HCT116 (cell line): ENCODE measurements around the gene SNX15. TPM values are rescaled to one million over a fixed set of nuclear protein-coding genes. Genes with fewer than 3 reads are reported as not detected.

Source experiments
- ATAC-seq: fragments of 200-7000 bp; cut with Tn5 transposase; 2 replicates; pipeline ENCODE4 v1.9.1; 2020; ENCODE audit warnings: mild to moderate bottlenecking, moderate library complexity
- BruUV-seq: library from RNA; stranded (reverse); fragments of 400-500 nt; replicated peaks from 2 replicates; lab custom pipeline; 2021; lab: Mats Ljungman, UMichigan
- CTCF ChIA-PET: fragments of 300-600 bp; sonication (Branson Sonifier 250); formaldehyde crosslinking; loops from one replicate; lab custom pipeline; 2021; ENCODE audit warnings: antibody characterized with exemption; lab: Charles Lee
- POLR2A ChIA-PET: fragments of 300-600, 350-600 bp; sonication (Branson Sonifier 250); formaldehyde crosslinking; loops from one replicate; lab custom pipeline; 2021; ENCODE audit warnings: antibody characterized with exemption; lab: Charles Lee
- RAD21 ChIA-PET, 2 experiments: fragments of 300-600 bp; sonication (Branson Sonifier 250); formaldehyde crosslinking; loops; one replicate each; lab custom pipeline; 2023; ENCODE audit warnings: low total read pairs in 2 of 2; ENCODE audit not compliant: uncharacterized antibody in 2 of 2, unreplicated experiment in 2 of 2, low non-redundant PET in 1 of 2; lab: Charles Lee
- DNase-seq: peaks from one replicate; pipeline ENCODE4 v3.0.0-alpha.2; 2010; ENCODE audit warnings: low read depth, low spot score
- H2AFZ ChIP-seq: fragments of 200-600 bp; shearing (Covaris generic), sonication (generic); 2 replicates; pipeline ENCODE4 v1.6.1; 2017; ENCODE audit warnings: low read depth, mixed run types, mixed read lengths, antibody characterized with exemption, low read length; ENCODE audit not compliant: poor library complexity, severe bottlenecking
- H3K27ac ChIP-seq: 2 replicates; pipeline ENCODE4 v1.5.1; 2012; ENCODE audit warnings: low read depth, low read length
- H3K27me3 ChIP-seq: fragments of 200-600 bp; sonication (generic); 2 replicates; pipeline ENCODE4 v1.6.1; 2016; ENCODE audit warnings: mixed run types, low read length, mixed read lengths; ENCODE audit not compliant: insufficient read depth
- H3K36me3 ChIP-seq, 2 experiments: fragments of 200-500 bp in 1 of 2; fragments of 200-600 bp in 1 of 2; sonication (Bioruptor generic) in 1 of 2; sonication (generic) in 1 of 2; 2 replicates each; pipeline versions ENCODE4 v1.5.1 to v1.6.1; 2014 to 2016; ENCODE audit warnings: low read length in 2 of 2, inconsistent platforms in 1 of 2, mixed read lengths in 1 of 2, mixed run types in 1 of 2; ENCODE audit not compliant: insufficient read depth in 2 of 2, control insufficient read depth in 1 of 2
- H3K4me1 ChIP-seq, 2 experiments: fragments of 200-600 bp in 1 of 2; sonication (generic) in 1 of 2; 2 replicates each; pipeline versions ENCODE4 v1.5.1 to v1.6.1; 2012 to 2017; ENCODE audit warnings: low read length in 2 of 2, inconsistent platforms in 1 of 2, mild to moderate bottlenecking in 1 of 2, mixed read lengths in 1 of 2, mixed run types in 1 of 2, moderate library complexity in 1 of 2; ENCODE audit not compliant: insufficient read depth in 2 of 2, control insufficient read depth in 1 of 2
- H3K4me2 ChIP-seq: fragments of 200-600 bp; sonication (generic); 2 replicates; pipeline ENCODE4 v1.6.1; 2017; ENCODE audit warnings: mixed run types, low read length, mixed read lengths
- H3K4me3 ChIP-seq, 2 experiments: fragments of 200-600 bp in 1 of 2; sonication (generic) in 1 of 2; replicated peaks in 1 of 2; 2 replicates each; pipeline ENCODE4 v1.5.1; 2011 to 2016; ENCODE audit warnings: low read length in 2 of 2, control low read depth in 1 of 2, low read depth in 1 of 2, mild to moderate bottlenecking in 1 of 2, mixed read lengths in 1 of 2, mixed run types in 1 of 2
- H3K79me2 ChIP-seq: fragments of 200-600 bp; sonication (generic); 2 replicates; pipeline ENCODE4 v1.6.1; 2017; ENCODE audit warnings: mild to moderate bottlenecking, mixed run types, low read length, moderate library complexity, mixed read lengths; ENCODE audit not compliant: insufficient read depth
- H3K9ac ChIP-seq: fragments of 200-600 bp; sonication (generic); 2 replicates; pipeline ENCODE4 v1.6.1; 2016; ENCODE audit warnings: low read length, mixed read lengths
- H3K9me2 ChIP-seq: fragments of 200-600 bp; sonication (generic), shearing (Covaris generic); 2 replicates; pipeline ENCODE4 v1.6.1; 2017; ENCODE audit warnings: mixed run types, mild to moderate bottlenecking, moderate library complexity; ENCODE audit not compliant: insufficient read depth
- H3K9me3 ChIP-seq, 2 experiments: fragments of 200-500 bp in 1 of 2; fragments of 200-600 bp in 1 of 2; sonication (Bioruptor generic) in 1 of 2; sonication (generic) in 1 of 2; 2 replicates each; pipeline ENCODE4 v1.6.1; 2014 to 2017; ENCODE audit warnings: low read length in 2 of 2, mixed read lengths in 2 of 2, inconsistent platforms in 1 of 2, low read depth in 1 of 2, mild to moderate bottlenecking in 1 of 2, mixed run types in 1 of 2, moderate library complexity in 1 of 2; ENCODE audit not compliant: control insufficient read depth in 1 of 2, insufficient read depth in 1 of 2
- H4K20me1 ChIP-seq: fragments of 200-600 bp; sonication (generic), shearing (Covaris generic); 2 replicates; pipeline ENCODE4 v1.6.1; 2017; ENCODE audit warnings: mixed run types, mild to moderate bottlenecking, moderate library complexity; ENCODE audit not compliant: insufficient read depth
- ATF3 ChIP-seq: IDR thresholded peaks from 2 replicates; pipeline ENCODE4 v1.6.1; 2012
- CBX3 ChIP-seq: IDR thresholded peaks from 2 replicates; pipeline ENCODE4 v1.6.1; 2012; ENCODE audit warnings: low read depth
- CEBPB ChIP-seq: IDR thresholded peaks from 2 replicates; pipeline ENCODE4 v1.6.1; 2012; ENCODE audit warnings: low read depth
- CTCF ChIP-seq, 3 experiments: fragments of 200-600 bp in 1 of 3; sonication (generic) in 1 of 3; IDR thresholded peaks in 2 of 3; conservative IDR thresholded peaks in 1 of 3; 2 replicates each; pipeline ENCODE4 v1.5.1; 2012 to 2017; ENCODE audit warnings: low read depth in 2 of 3, low read length in 2 of 3, antibody characterized with exemption in 1 of 3, borderline replicate concordance in 1 of 3, control low read depth in 1 of 3, mild to moderate bottlenecking in 1 of 3, mixed read lengths in 1 of 3, mixed run types in 1 of 3, moderate library complexity in 1 of 3; ENCODE audit not compliant: insufficient read depth in 1 of 3
- EGR1 ChIP-seq: IDR thresholded peaks from 2 replicates; pipeline ENCODE4 v1.6.1; 2012; ENCODE audit warnings: low read depth
- EZH2 ChIP-seq: fragments of 200-600 bp; sonication (generic); IDR thresholded peaks from 2 replicates; pipeline ENCODE4 v1.6.1; 2017; ENCODE audit warnings: antibody characterized with exemption, mixed run types
- EZH2phosphoT487 ChIP-seq: fragments of 200-600 bp; IDR thresholded peaks from 2 replicates; pipeline ENCODE4 v1.6.1; 2018; ENCODE audit warnings: antibody characterized with exemption, borderline replicate concordance
- FOSL1 ChIP-seq: IDR thresholded peaks from 2 replicates; pipeline ENCODE4 v1.6.1; 2012; ENCODE audit warnings: low read depth
- JUND ChIP-seq: IDR thresholded peaks from 2 replicates; pipeline ENCODE4 v1.6.1; 2012
- MAX ChIP-seq: IDR thresholded peaks from 2 replicates; pipeline ENCODE4 v1.6.1; 2012
- POLR2A ChIP-seq: IDR thresholded peaks from 2 replicates; pipeline ENCODE4 v1.7.0; 2011; ENCODE audit warnings: borderline replicate concordance; ENCODE audit not compliant: insufficient read depth, insufficient read length; ENCODE audit errors: extremely low read depth
- POLR2AphosphoS5 ChIP-seq: IDR thresholded peaks from 2 replicates; pipeline ENCODE4 v1.6.1; 2011; ENCODE audit warnings: mild to moderate bottlenecking, low read depth, low read length, moderate library complexity
- RAD21 ChIP-seq: IDR thresholded peaks from 2 replicates; pipeline ENCODE4 v1.6.1; 2012; ENCODE audit warnings: low read depth, mild to moderate bottlenecking
- REST ChIP-seq: IDR thresholded peaks from 2 replicates; pipeline ENCODE4 v1.6.1; 2012; ENCODE audit warnings: low read depth
- SIN3A ChIP-seq: IDR thresholded peaks from 2 replicates; pipeline ENCODE4 v1.6.1; 2012; ENCODE audit warnings: low read depth
- SRF ChIP-seq: IDR thresholded peaks from 2 replicates; pipeline ENCODE4 v1.6.1; 2012; ENCODE audit warnings: low read depth
- TCF7L2 ChIP-seq: IDR thresholded peaks from 2 replicates; pipeline ENCODE4 v1.7.0; 2011; ENCODE audit warnings: borderline replicate concordance, inconsistent platforms; ENCODE audit not compliant: insufficient read depth, insufficient read length; ENCODE audit errors: extremely low read depth
- YY1 ChIP-seq: IDR thresholded peaks from 2 replicates; pipeline ENCODE4 v1.6.1; 2011; ENCODE audit warnings: low read length, low read depth, moderate library complexity, mild to moderate bottlenecking; ENCODE audit not compliant: insufficient replicate concordance; ENCODE audit errors: extremely low read depth
- ZBTB33 ChIP-seq: IDR thresholded peaks from 2 replicates; pipeline ENCODE4 v1.6.1; 2011; ENCODE audit warnings: mild to moderate bottlenecking, low read length, moderate library complexity; ENCODE audit not compliant: insufficient replicate concordance; ENCODE audit errors: extremely low read depth
- ZFX ChIP-seq: fragments of 450-650 bp; IDR thresholded peaks from 2 replicates; pipeline ENCODE4 v1.6.1; 2017
- intact Hi-C: fragments of 100-400 bp; cut with micrococcal nuclease; formaldehyde crosslinking; loops from 2 replicates; pipeline ENCODE4 v1.10.0; 2022
- total RNA-seq: library from RNA; stranded (reverse); gene quantifications from one replicate; pipeline ENCODE4 v1.2.1, GENCODE V29; 2021; ENCODE audit not compliant: unreplicated experiment

SNX15 gene
- total RNA-seq, 1 experiment from 2014 or later, result 16.8 TPM

GRCh38 chr11:65069217-65069616 is 42.0 kb downstream of the SNX15 start:
- Histone ChIP-seq H3K79me2 (no peaks in the 10 kb centered on the region), H3K4me1 (no peaks in the 10 kb centered on the region), H3K9ac (no peak overlapping the region), H4K20me1 (no peaks in the 10 kb centered on the region), H3K4me3 (no peak overlapping the region), H3K4me2 (no peak overlapping the region), H3K36me3 (no peaks in the 10 kb centered on the region), H3K27ac (no peak overlapping the region), H3K27me3 (no peaks in the 10 kb centered on the region), H2AFZ (no peak overlapping the region)
- DNase-seq (no peak), ATAC-seq (no peak)
- ChIA-PET CTCF (interaction anchor here (0.6 kb wide), 1 partner anchor 150 kb away, joined by 3 read pairs; no protein-coding TSS in a partner anchor), RAD21 (no interaction called here), POLR2A (no interaction called here)
- TF ChIP-seq YY1 (no peak), SIN3A (no peak), POLR2A (no peak), EZH2 (no peak), FOSL1 (no peak), MAX (no peak), ZBTB33 (no peak), REST (no peak), CTCF (IDR thresholded peaks at IDR 0.05 in 2 of 3, conservative IDR thresholded peaks at IDR 0.05 in 1 of 3; ENCODE audit: borderline replicate concordance in 1 of 3, insufficient read depth in 1 of 3, low read depth in 2 of 3, low read length in 2 of 3) (no peak), ZFX (no peak), JUND (no peak), CEBPB (no peak), POLR2AphosphoS5 (no peak), EZH2phosphoT487 (no peak), ATF3 (no peak), CBX3 (no peak), TCF7L2 (no peak), RAD21 (no peak), SRF (no peak), EGR1 (no peak)
- TF ChIP-seq, all 23 proteins: peak for 0
- Histone ChIP-seq H3K9me2 (no peaks in the 10 kb centered on the region), H3K9me3 (no peaks in the 10 kb centered on the region)
- intact Hi-C loops, result no loop called here
- no TSS peak for BruUV-seq
